CD4-positive, alpha-beta T cell treated with Interleukin-21 for 1 hour (primary cell): Measurements from ENCODE around the gene ROR2.

Experiments
- DNase-seq: peaks from one replicate; pipeline ENCODE4 v3.0.0-alpha.2; 2020

Gene ROR2

DNA sequence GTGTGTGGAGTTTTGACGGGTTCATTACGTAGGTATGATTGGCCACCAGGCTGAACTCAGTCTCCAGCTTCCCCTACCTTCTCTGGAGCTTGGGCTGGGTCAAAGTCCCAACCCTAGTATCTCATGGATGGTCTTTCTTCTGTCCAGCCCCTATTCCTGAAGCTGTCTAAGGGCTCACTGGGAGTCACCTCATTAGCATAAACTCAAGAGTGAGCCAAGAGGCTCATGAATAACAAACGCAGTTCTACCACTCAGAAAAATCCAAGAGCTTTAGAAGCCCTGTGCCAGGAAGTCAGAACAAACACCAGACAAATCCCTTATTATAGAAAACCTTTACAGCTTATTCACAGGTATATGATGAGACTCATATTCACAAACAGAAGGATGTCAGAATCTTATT is 346.1 kb downstream of the ROR2 start:
- DNase-seq = no peak

- no peak for DNase-seq
Measured at GRCh38 chr9:91599564-91599963, 350.5 kb downstream of the ROR2 start.

- DNase-seq = no peak
Measured at GRCh38 chr9:91591627-91592026, 358.4 kb downstream of the ROR2 start.

DNA sequence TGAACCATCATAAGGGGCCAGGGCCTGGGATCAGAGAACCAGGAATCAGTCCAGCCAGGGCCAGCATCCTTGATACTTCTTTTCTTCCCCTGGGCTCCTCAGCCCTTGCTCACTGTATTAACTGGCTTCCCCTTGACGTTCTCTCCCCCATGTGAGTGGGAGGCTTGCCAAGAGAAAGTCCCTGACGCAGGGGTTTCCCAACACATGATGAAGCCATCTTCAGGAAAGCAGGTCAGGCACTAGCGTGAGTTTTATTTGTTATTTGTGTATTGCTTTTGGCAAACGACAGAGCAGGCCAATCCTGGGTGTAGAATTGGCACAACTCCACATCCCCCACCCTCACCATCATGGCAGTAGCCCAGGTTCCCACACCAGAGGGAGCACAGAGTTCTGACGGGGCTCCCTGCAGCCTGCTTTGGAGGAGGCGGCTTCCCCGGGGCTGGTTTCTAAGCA is 360.9 kb downstream of the ROR2 start:
- no peak for DNase-seq

DNA sequence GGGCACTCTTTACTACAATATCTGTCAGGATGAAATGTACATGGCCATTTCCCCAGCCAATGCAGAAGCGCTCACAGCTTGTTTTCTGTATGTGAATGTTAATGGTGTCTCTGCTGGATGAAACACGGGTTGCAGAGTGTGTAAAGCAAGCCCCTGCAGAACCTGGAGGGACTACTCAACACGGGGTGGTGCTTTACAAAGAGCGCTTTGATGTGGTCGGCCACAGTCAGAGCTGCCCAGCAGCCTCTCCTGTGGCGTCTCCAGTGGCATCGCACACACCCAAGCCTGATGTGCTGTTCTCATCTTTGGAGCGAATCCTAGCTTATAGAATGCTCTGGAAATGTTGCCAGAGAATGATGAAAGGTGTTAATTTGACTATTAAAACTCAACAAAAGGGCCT is 363.7 kb downstream of the ROR2 start:
- no peak for DNase-seq

DNA sequence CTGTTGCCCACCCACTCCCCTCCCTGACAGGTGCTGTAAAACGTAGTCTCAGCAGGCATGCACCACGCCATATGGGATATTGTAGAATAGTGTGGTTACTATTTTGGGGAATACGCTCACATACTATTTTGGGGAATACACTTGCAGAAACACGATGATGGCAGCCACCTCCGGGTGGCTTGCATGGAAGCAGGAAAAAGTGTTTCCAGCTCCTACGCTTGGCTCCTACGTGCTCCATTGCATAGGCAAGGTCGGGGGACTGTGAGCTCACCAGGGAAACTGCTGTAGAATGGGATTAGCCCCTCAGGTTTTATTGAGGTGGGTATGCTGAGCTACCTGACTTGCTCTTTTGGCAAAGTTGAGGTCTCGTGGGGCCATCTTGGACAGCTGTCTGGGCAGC is 366.1 kb downstream of the ROR2 start:
- DNase-seq = no peak

- no peak for DNase-seq
Measured at GRCh38 chr9:91583161-91583875, 366.7 kb downstream of the ROR2 start.

DNA sequence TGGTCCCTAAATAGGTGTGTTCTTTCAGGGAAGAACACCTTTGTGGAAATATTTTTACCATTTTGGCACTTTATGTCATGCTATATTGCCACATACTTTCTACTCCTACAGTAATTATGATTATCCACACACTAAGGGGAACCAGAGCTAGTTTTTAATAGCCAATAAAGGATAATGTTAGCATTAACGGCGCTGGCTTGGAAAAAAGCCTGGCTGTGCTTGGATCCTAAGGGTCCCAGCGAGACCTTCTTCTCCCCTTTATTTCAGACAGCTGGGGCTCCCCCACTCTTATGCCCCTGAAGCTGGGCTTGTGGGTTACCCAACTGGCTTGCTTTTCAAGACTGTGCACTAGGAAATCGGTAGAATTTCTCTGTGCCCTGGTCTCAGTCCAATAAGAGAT is 367.8 kb downstream of the ROR2 start:
- no peak for DNase-seq

DNA sequence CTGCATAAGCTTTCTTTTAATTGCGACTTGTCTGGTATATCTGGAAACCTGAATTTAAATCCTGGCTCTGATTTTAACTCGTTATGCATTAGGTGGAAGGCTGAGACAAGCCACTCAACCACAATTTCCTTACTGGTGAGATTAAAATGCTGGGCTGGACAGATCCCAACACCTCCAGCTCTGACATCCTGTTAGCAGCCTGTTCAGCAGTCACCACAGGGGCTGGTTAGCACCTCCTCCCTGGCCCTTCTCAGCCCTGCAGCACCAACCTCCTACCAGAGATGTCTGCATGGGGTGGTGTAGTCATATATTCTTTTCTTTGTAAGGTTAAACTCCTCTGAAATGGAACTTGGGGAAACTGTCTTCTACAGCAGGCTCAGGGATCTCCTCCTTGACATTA is 369.9 kb downstream of the ROR2 start:
- no peak for DNase-seq

- no peak for DNase-seq
Measured at GRCh38 chr9:91578911-91579310, 371.1 kb downstream of the ROR2 start.

DNA sequence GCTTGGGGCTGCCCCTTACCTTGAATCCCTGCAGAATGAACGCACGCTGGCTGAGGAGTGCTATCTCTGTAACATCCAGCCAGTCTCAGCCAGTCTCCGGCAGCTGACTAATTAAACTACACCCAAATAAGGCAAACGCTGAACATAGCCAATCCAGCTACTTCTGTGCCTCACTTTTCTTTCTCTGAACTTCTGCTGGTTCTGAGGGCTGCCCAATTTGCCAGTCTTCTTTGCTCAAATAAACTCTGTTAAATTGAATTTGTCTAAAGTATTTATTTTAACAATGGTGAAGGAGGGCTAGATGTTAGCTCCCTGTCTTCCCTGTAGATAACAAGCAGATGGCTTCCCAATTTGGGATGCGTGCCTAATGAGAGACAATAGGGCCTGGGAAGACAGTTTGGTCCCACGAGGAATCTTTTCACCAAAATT is 372.4 kb downstream of the ROR2 start:
- no peak for DNase-seq

- DNase-seq = no peak
Measured at GRCh38 chr9:91572811-91573210, 377.2 kb downstream of the ROR2 start.

DNA sequence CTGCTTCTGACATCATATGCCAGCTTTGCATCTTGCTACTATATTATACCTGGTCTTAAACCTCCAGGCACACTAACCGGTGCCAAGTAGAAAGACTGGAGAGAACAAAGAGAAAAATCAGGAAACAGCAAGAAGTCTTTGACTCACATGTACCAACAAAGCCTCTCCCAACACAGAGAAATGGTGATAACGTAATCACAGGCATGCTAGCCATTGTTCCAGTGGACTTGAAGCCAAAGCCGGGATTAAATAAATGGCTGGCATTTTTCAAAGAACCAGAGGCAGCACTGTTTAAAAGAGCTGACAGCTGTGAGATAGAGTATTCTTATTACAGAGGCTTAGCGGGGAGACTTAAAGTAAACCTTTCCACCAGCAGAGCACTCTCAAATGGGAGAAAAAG is 378.0 kb downstream of the ROR2 start:
- DNase-seq = no peak

GRCh38 chr9:91571036-91571435 is 379.0 kb downstream of the ROR2 start:
- DNase-seq = no peak

DNA sequence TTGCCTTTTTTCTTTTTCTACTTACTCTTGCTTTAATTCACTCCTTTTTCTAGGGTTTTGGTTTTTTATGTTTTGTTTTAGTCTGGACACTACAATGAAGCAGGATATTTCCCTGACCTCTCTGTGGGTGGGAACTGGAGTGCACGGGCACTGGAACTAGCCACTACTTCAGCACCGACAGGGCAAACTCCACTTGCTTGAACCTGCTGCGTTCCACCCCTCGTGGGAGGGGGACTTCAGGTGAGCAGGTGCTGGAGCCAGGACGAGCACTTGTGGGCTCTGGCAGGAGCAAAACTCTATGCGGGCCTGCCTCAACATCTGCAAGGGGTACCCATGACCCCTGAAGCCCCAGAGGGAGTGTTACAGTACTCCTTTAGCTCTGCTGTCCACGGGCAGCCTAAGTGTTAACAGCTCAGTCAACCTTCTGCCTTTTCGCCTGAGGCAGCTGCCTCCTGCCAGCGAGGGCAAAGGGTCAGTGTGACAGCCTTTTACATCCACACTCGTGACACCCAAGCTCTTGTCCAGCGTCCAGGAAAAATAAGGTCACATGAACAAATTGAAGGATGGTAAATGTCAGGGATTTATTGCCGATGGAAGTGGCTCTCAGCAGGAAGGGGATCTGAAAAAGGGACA is 382.3 kb downstream of the ROR2 start:
- DNase-seq = no peak

DNA sequence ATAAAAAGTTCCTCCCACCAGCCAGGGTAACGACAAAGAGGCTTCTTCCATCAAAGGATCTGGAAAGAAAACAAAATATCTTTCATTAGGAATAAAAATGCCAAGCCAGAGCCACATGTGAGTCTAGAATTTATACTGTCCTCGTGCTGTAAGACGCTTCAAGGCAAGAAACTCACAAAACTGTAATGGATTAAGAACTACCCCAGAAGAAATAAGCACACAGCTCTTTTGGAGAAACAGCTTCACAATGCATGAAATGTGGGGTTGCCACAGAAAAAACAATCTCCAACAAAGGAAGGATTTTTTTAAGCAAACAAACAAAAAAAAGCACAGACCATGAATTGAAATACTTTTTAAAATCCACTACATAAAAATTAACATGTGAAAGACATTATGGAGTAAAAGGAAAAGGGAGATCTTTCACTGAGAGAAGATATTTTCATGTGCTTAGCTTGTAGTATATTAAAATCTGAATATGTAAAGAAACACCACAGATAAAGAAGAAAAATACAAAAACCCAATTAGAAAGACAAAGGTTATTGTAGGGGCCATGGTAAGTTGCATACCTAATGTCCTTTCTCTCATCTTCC is 385.9 kb downstream of the ROR2 start:
- DNase-seq = no peak

DNA sequence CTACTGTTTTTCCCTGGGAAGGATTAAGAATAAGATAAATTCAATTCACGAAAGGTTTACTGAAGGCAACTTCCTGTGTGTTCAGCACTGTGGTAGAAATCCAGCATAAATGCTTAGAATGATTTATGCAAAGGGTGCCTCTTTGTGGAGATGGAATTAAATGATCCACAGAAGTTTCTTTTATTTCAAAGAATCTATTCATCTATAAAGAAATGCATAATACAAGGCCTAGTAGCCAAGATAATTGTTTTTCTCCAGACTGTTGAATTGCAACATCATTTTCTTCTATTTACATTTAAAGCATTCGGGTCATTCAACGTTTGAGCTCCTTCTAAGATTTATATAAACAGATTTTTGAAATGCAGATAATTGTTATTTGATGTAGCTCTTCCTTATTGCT is 387.6 kb downstream of the ROR2 start:
- DNase-seq = no peak

DNA sequence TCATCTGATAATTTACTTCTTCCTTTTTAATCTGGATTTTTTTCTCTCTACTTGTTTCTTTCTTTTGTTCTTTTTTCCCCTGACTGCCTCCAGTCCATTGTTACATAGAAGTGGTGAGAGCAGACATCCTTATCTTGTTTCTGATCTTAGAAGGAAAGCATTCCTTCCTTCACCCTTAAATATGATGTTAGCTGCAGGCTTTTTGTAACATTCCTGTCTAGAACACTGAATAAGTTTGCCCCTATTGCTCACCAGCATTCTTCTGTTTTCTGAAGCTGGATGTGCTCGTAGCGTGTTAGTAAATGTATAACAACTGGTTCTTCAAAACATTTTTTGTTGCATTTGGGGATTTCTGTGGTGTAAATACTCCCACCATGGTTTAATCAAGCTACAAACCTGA is 389.7 kb downstream of the ROR2 start:
- DNase-seq = no peak

DNA sequence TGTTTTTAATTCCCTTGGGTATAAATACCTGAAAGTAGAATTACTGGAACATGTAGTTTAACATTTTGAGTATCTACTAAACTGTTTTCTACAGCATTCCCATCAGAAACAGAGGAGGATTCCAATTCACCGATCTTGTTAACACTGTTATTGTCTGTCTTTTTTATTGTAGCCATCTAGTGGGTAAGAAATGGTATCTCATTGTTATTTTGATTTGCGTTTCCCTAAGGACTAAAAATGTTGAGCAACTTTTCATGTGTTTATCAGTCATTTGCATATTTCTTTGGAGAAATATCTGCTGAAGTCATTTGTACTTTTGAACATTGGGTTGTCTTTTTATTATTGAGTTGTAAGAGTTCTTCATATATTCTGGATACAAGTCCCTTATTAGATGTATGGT is 391.1 kb downstream of the ROR2 start:
- no peak for DNase-seq

DNA sequence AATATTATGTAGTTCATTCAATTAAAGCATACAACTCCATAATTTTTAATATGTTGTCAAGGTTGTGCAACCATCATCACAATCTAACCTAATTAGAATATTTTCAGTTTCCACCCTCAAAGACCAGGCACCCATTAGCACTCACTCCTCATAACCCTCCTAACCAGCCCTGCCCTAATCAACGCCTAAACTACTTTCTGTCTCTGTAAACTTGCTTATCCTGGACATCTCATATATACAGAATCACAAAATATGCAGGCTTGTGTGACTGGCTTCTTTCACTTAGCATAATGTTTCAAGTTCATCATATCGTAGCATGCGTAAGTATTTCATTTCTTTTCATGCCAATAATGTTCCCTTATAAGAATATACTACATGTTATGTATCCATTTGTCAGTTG is 391.6 kb downstream of the ROR2 start:
- DNase-seq = no peak

DNA sequence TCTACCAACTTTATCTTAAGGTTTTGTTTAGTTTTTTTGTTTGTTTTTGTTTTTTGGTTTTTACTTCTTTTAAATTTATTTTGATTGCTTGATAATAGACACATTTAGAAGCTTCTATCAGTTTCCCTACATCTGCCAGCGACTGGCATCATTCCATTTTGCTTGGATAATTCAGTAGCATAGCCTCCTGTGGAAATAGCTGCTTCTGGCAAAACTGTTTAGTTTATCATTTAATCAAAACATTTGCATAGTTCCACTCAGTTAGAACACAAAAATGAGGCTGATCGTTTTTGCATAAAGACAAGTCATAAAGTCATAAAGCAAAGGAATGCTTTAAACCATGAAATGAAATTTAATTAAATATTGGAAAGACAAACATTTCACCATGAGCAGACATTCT is 392.7 kb downstream of the ROR2 start:
- DNase-seq = no peak

DNA sequence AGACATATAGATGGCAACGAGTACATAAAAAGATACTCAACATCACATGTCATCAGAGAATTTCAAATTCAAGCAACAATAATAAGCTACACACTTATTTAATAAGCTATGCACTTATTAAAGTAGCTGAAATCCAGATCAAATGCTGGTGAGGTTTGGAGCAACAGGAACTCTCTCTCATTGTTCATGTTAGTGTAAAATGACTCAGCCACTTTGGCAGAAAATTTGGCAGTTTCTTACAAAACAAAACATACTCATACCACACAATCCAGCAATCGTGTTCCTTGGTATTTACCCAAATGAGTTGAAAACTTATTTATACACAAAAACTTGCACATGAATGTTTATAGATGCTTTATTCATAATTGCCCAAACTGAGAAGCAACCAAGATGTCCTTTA is 394.9 kb downstream of the ROR2 start:
- DNase-seq = no peak

GRCh38 chr9:91549177-91549576 is 400.9 kb downstream of the ROR2 start:
- no peak for DNase-seq

GRCh38 chr9:91547081-91547480 is 402.9 kb downstream of the ROR2 start:
- DNase-seq = no peak

- no peak for DNase-seq
Measured at GRCh38 chr9:91546574-91546973, 403.5 kb downstream of the ROR2 start.
